HepG2 (cell line): ENCODE data around the gene PTPRC.

Experiments
- CREM ChIP-seq, 2 experiments: sonication (generic) in 1 of 2; formaldehyde crosslinking in 1 of 2; IDR thresholded peaks; 2 replicates each; pipeline versions ENCODE4 v1.4.0 to v1.6.1; 2016 to 2020; ENCODE audit warnings: antibody characterized with exemption in 1 of 2, mild to moderate bottlenecking in 1 of 2, missing genetic modification reagents in 1 of 2
- ETV5 ChIP-seq: IDR thresholded peaks from 2 replicates; pipeline ENCODE4 v1.6.1; 2018; ENCODE audit warnings: missing biosample characterization, missing genetic modification reagents, inconsistent platforms, borderline replicate concordance
- KDM3A ChIP-seq: IDR thresholded peaks from 2 replicates; pipeline ENCODE4 v1.6.1; 2018; ENCODE audit warnings: low read depth, missing compliant biosample characterization
- KLF13 ChIP-seq: sonication (generic); formaldehyde crosslinking; IDR thresholded peaks from 2 replicates; pipeline ENCODE4 v1.4.0; 2020; ENCODE audit warnings: mild to moderate bottlenecking, missing genetic modification reagents
- NR2F1 ChIP-seq, 2 experiments: fragments of 450-650 bp in 1 of 2; formaldehyde crosslinking in 1 of 2; IDR thresholded peaks; 2 replicates each; pipeline versions ENCODE4 v1.5.0 to v1.6.1; 2016 to 2020; ENCODE audit warnings: mild to moderate bottlenecking in 1 of 2, missing compliant biosample characterization in 1 of 2, missing genetic modification reagents in 1 of 2, moderate library complexity in 1 of 2
- SMC3 ChIP-seq: IDR thresholded peaks from 2 replicates; pipeline ENCODE4 v1.6.1; 2011; ENCODE audit warnings: low read length, improper control_type of control experiment
- ZFP82 ChIP-seq: sonication (generic); formaldehyde crosslinking; IDR thresholded peaks from 2 replicates; pipeline ENCODE4 v1.5.1; 2020; ENCODE audit warnings: mild to moderate bottlenecking, missing genetic modification reagents, borderline replicate concordance
- ZNF280B ChIP-seq: sonication (generic); formaldehyde crosslinking; IDR thresholded peaks from 2 replicates; pipeline ENCODE4 v1.5.0; 2020; ENCODE audit warnings: missing genetic modification reagents, mild to moderate bottlenecking, borderline replicate concordance
- ZZZ3 ChIP-seq: sonication (generic); formaldehyde crosslinking; IDR thresholded peaks from 2 replicates; pipeline ENCODE4 v1.4.0; 2020; ENCODE audit warnings: missing genetic modification reagents, mild to moderate bottlenecking, borderline replicate concordance
- TF ChIP-seq, protein P1 (sequence below): sonication (generic); formaldehyde crosslinking; IDR thresholded peaks from 2 replicates; pipeline ENCODE4 v1.4.0; 2020; ENCODE audit warnings: mild to moderate bottlenecking, low read depth, missing genetic modification reagents

DNA sequence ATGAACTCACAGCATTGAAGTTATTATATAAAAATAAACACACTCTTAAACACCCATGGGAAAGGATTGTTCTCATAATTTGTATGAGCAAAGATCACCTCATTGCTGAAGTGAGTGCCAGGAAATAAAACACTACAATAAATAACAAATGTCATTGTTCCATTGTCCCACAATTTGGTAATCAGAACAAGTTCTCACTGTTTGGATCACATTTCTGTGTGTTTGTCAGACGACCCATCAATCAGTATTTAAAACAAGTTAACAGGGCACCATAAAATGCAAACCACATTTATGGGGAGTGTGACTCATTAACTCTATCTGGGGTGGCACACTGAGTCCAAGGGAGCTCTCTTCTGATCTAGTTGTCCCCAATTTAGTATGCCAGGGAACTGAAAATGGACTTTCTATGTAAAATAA lies 124.5 kb downstream of the PTPRC start:
- TF ChIP-seq ETV5 (no peak), SMC3 (no peak), CREM (IDR thresholded peaks at IDR 0.05) (no peak), CREM (CRISPR knock-in tag; IDR thresholded peaks at IDR 0.05) (no peak), NR2F1 (CRISPR knock-in tag; IDR thresholded peaks at IDR 0.05) (no peak), KDM3A (CRISPR knock-in tag) (no peak), KLF13 (CRISPR knock-in tag) (no peak), ZNF280B (no peak), ZZZ3 (no peak), ZFP82 (CRISPR knock-in tag) (no peak)
- TF ChIP-seq, protein P1, sequence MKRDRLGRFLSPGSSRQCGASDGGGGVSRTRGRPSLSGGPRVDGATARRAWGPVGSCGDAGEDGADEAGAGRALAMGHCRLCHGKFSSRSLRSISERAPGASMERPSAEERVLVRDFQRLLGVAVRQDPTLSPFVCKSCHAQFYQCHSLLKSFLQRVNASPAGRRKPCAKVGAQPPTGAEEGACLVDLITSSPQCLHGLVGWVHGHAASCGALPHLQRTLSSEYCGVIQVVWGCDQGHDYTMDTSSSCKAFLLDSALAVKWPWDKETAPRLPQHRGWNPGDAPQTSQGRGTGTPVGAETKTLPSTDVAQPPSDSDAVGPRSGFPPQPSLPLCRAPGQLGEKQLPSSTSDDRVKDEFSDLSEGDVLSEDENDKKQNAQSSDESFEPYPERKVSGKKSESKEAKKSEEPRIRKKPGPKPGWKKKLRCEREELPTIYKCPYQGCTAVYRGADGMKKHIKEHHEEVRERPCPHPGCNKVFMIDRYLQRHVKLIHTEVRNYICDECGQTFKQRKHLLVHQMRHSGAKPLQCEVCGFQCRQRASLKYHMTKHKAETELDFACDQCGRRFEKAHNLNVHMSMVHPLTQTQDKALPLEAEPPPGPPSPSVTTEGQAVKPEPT (CRISPR knock-in tag), result no peak
